ENCODE measurements around the gene ZKSCAN5. TPM values are rescaled to one million over a fixed set of nuclear protein-coding genes. Genes with fewer than 3 reads are reported as not detected.
"Not testable (repeated sequence)": the region's sequence is repeated elsewhere in the genome, so short reads cannot be mapped to it uniquely, and the experiment has no call there.

Gene ZKSCAN5
- total RNA-seq, 1 experiment from 2014 or later: 10.2 TPM

DNA sequence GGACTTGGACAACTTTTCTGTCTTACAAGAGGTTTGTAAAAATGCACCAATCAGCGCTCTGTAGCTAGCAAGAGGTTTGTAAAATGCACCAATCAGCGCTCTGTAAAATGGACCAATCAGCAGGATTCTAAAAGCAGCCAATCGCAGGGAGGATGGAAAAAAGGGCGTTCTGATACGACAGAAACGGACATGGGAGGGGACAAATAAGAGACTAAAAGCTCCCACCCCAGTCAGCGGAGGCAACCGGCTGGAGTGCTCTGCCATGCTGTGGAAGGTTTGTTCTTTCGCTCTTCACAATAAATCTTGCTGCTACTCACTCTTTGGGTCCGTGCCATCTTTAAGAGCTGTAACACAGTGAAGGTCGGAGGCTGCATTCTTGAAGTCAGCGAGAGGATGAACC lies 3.2 kb upstream of the ZKSCAN5 start:
- H3K27me3 ChIP-seq (ENCODE audit: insufficient read depth, low read length); H3K9me2 ChIP-seq (ENCODE audit: insufficient read depth); ATAC-seq; H3K9me3 ChIP-seq (ENCODE audit: control insufficient read depth in 1 of 2, insufficient read depth in 1 of 2, low read depth in 1 of 2, low read length in 2 of 2); H3K36me3 ChIP-seq (ENCODE audit: control insufficient read depth in 1 of 2, insufficient read depth in 2 of 2, low read length in 2 of 2); BruUV-seq (replicated peaks); H4K20me1 ChIP-seq (ENCODE audit: insufficient read depth); RAD21 ChIA-PET (ENCODE audit: low non-redundant PET in 1 of 2, low total read pairs in 2 of 2, uncharacterized antibody in 2 of 2, unreplicated experiment in 2 of 2); H2AFZ ChIP-seq (ENCODE audit: low read depth, low read length, poor library complexity, severe bottlenecking); DNase-seq (ENCODE audit: low read depth, low spot score); H3K27ac ChIP-seq (ENCODE audit: low read depth, low read length); H3K9ac ChIP-seq (ENCODE audit: low read length); CTCF ChIA-PET: not testable (repeated sequence)
- Histone ChIP-seq H3K4me1 (ENCODE audit: control insufficient read depth in 1 of 2, insufficient read depth in 2 of 2, low read length in 2 of 2) (peaks cover 19 to 30% of the 10 kb centered on the region in 2 experiments), H3K4me2 (ENCODE audit: low read length) (peak overlapping the region; percentile 84), H3K4me3 (replicated peaks in 1 of 2; ENCODE audit: low read depth in 1 of 2, low read length in 2 of 2) (peak overlapping the region in 1 of 2 experiments; percentile 92; a peak in 3 of 4 replicates), H3K79me2 (ENCODE audit: insufficient read depth, low read length) (peaks cover 48% of the 10 kb centered on the region)
- intact Hi-C loops (cut with micrococcal nuclease): loop anchor here (2.0 to 5.0 kb wide), 2 partner anchors 28 to 116 kb away; partner anchors contain the start of genes ZNF789 and ZSCAN25
- POLR2A ChIA-PET: interaction anchor here (1.2 kb wide), 1 partner anchor 57 kb away, joined by 3 read pairs; the partner anchor contains the start of gene ZNF655

DNA sequence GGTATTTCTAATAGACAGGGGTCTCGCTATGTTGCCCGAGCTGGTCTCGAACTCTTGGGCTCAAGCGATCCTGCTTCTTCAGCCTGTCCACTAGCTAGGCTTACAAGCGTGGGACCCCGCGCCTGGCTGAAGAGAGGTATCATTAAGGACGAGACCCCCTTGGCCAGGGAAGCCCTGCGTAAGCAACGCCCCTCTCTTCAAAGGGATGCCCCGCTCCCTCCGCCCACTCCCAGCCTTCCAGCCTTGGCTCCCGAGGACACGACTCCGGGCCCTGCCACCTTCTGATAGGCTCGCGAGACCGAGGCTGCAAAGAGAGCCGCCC lies 220 bp upstream of the ZKSCAN5 start:
- H3K9me2 ChIP-seq (ENCODE audit: insufficient read depth): no peaks in the 10 kb centered on the region
- H3K36me3 ChIP-seq (ENCODE audit: control insufficient read depth in 1 of 2, insufficient read depth in 2 of 2, low read length in 2 of 2): no peaks in the 10 kb centered on the region; a peak in 1 of 4 replicates
- ATAC-seq: peak; percentile 86
- H3K4me3 ChIP-seq (replicated peaks in 1 of 2; ENCODE audit: low read depth in 1 of 2, low read length in 2 of 2): peak overlapping the region; percentile 87 to 95
- no peak overlapping the region for H2AFZ ChIP-seq (ENCODE audit: low read depth, low read length, poor library complexity, severe bottlenecking)
- no peaks in the 10 kb centered on the region for H3K9me3 ChIP-seq (ENCODE audit: control insufficient read depth in 1 of 2, insufficient read depth in 1 of 2, low read depth in 1 of 2, low read length in 2 of 2)
- peak overlapping the region; percentile 82 for H3K27ac ChIP-seq (ENCODE audit: low read depth, low read length)
- H4K20me1 ChIP-seq (ENCODE audit: insufficient read depth): no peaks in the 10 kb centered on the region
- CTCF ChIA-PET: interaction anchor here (1.0 kb wide), 1 partner anchor 21 kb away, joined by 5 read pairs; no protein-coding TSS in a partner anchor
- no peaks in the 10 kb centered on the region for H3K27me3 ChIP-seq (ENCODE audit: insufficient read depth, low read length)
- POLR2A ChIA-PET: interaction anchor here (0.7 to 1.7 kb wide), 9 partner anchors 17 to 112 kb away, joined by 3 to 8 read pairs (median 5); partner anchors contain the start of genes BUD31, FAM200A, PDAP1 and ZNF655
- peaks cover 11 to 23% of the 10 kb centered on the region in 2 experiments; a peak in 3 of 4 replicates for H3K4me1 ChIP-seq (ENCODE audit: control insufficient read depth in 1 of 2, insufficient read depth in 2 of 2, low read length in 2 of 2)
- RAD21 ChIA-PET (ENCODE audit: low non-redundant PET in 1 of 2, low total read pairs in 2 of 2, uncharacterized antibody in 2 of 2, unreplicated experiment in 2 of 2): no interaction called here
- intact Hi-C loops (cut with micrococcal nuclease): loop anchor here (2.0 to 5.0 kb wide), 2 partner anchors 49 to 113 kb away; partner anchors contain the start of genes FAM200A and ZSCAN25
- peak overlapping the region; percentile 68; the same call in 1 of the 2 replicates for H3K9ac ChIP-seq (ENCODE audit: low read length)
- peaks cover 32% of the 10 kb centered on the region for H3K79me2 ChIP-seq (ENCODE audit: insufficient read depth, low read length)
- peak overlapping the region; percentile 92 for H3K4me2 ChIP-seq (ENCODE audit: low read length)
- DNase-seq (ENCODE audit: low read depth, low spot score): peak; percentile 93
- no TSS peak for BruUV-seq (replicated peaks)
- TF ChIP-seq JUND (IDR thresholded peaks at IDR 0.05) (no peak), ZFX (IDR thresholded peaks at IDR 0.05) (no peak), CEBPB (IDR thresholded peaks at IDR 0.05; ENCODE audit: low read depth) (no peak), EZH2 (IDR thresholded peaks at IDR 0.05) (no peak), TCF7L2 (IDR thresholded peaks at IDR 0.05; ENCODE audit: borderline replicate concordance, extremely low read depth, insufficient read depth, insufficient read length) (peak; percentile 96)

All from HCT116 (cell line).